Thymus (tissue), 11 donors: ENCODE results near the gene NCR2. TPM values are rescaled to one million over a fixed set of nuclear protein-coding genes. Genes with fewer than 3 reads are reported as not detected.

ENCODE experiments used
- DNase-seq, 9 donors: peaks; one replicate each; pipeline ENCODE4 v3.0.0-alpha.2; 2013; ENCODE audit warnings: low spot score in 9 of 9, low read depth in 6 of 9, missing footprints in 1 of 9
- H3K27ac ChIP-seq, 2 donors: one replicate each; pipeline ENCODE4 v1.5.1; 2013; ENCODE audit warnings: control low read depth in 1 of 2, low read depth in 1 of 2, low read length in 1 of 2, mild to moderate bottlenecking in 1 of 2, moderate library complexity in 1 of 2
- H3K27me3 ChIP-seq, 2 donors: one replicate each; pipeline ENCODE4 v1.5.1; 2013; ENCODE audit warnings: low read length in 1 of 2; ENCODE audit not compliant: control insufficient read depth in 2 of 2, insufficient read depth in 1 of 2
- H3K36me3 ChIP-seq, 2 donors: one replicate each; pipeline ENCODE4 v1.5.1; 2013; ENCODE audit warnings: low read length in 1 of 2, mild to moderate bottlenecking in 1 of 2, moderate library complexity in 1 of 2; ENCODE audit not compliant: control insufficient read depth in 2 of 2, insufficient read depth in 2 of 2
- H3K4me1 ChIP-seq, 2 donors: one replicate each; pipeline ENCODE4 v1.5.1; 2013; ENCODE audit warnings: low read length in 2 of 2; ENCODE audit not compliant: control insufficient read depth in 2 of 2, insufficient read depth in 2 of 2
- H3K4me3 ChIP-seq, 2 donors: one replicate each; pipeline ENCODE4 v1.5.1; 2013; ENCODE audit warnings: low read length in 2 of 2, control low read depth in 1 of 2, mild to moderate bottlenecking in 1 of 2
- H3K9me3 ChIP-seq, 2 donors: one replicate each; pipeline ENCODE4 v1.5.1; 2013; ENCODE audit warnings: low read length in 1 of 2, mild to moderate bottlenecking in 1 of 2; ENCODE audit not compliant: control insufficient read depth in 2 of 2, insufficient read depth in 1 of 2
- WGBS: extraction: QIAGEN DNeasy Blood & Tissue Kit; methylation state at CpG from one replicate; pipeline ENCODE4 v1.1.7; 2013; 5-methylcytosine and 5-hydroxymethylcytosine counted together
- polyA plus RNA-seq: library from polyadenylated mRNA; stranded (reverse); fragments of 200-250 nt; gene quantifications from one replicate; pipeline ENCODE4 v1.2.3, GENCODE V29; 2013
- total RNA-seq: library from RNA; stranded (reverse); fragments of 120-200 nt; gene quantifications from one replicate; pipeline ENCODE4 v1.2.4, GENCODE V29; 2013
- donor health status: healthy.

NCR2 gene
- total and polyA plus RNA-seq, 2 donors, result not detected

- H3K36me3 ChIP-seq, result no peaks in the 10 kb centered on the region
- 91% methylated on average over 4 of the region's 4 CpGs for WGBS
- H3K4me3 ChIP-seq, result no peak overlapping the region
- H3K27ac ChIP-seq, result no peak overlapping the region
- H3K27me3 ChIP-seq, result no peaks in the 10 kb centered on the region
- no peaks in the 10 kb centered on the region for H3K9me3 ChIP-seq
- no peak for DNase-seq
- peaks cover 0 to 2% of the 10 kb centered on the region in 2 donors for H3K4me1 ChIP-seq
These were observed 9.9 kb upstream of the NCR2 start for GRCh38 chr6:41325446-41326066.

DNA sequence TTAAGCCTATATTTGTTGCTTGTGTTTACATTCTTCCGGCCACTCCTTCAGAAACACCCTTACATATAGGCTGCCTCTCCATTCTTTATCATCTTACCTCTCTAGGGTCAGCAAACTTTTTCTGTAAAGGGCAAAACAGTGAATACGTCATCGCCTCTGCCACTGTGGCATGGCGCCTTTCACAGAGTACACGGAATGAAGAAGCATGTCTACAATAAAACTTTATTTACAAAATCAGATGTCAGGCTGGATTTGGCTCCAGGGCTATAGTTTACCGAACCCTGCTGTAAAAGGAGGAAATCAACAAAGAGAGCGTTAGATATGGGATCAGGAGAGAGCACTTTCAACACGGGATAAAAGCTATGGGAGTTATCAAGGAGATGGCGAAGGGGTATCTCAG is 9.3 kb upstream of the NCR2 start:
- WGBS, result 95% methylated on average over 9 of the region's 9 CpGs
- H3K27me3 ChIP-seq, result no peaks in the 10 kb centered on the region

GRCh38 chr6:41327177-41327576 is 8.2 kb upstream of the NCR2 start:
- Histone ChIP-seq H3K9me3 (no peaks in the 10 kb centered on the region), H3K4me1 (peaks cover 6 to 11% of the 10 kb centered on the region in 2 donors), H3K36me3 (no peaks in the 10 kb centered on the region), H3K27me3 (no peaks in the 10 kb centered on the region), H3K27ac (no peak overlapping the region), H3K4me3 (no peak overlapping the region)
- 98% methylated on average over 2 of the region's 2 CpGs for whole genome bisulfite sequencing
- DNase-seq, result no peak

More for the DNA sequence above, 9.3 kb upstream of the NCR2 start:
- no peak for DNase-seq
- no peaks in the 10 kb centered on the region for H3K9me3 ChIP-seq
- no peaks in the 10 kb centered on the region for H3K36me3 ChIP-seq
- no peak overlapping the region for H3K4me3 ChIP-seq
- no peak overlapping the region for H3K27ac ChIP-seq
- H3K4me1 ChIP-seq, result no peaks in the 10 kb centered on the region

- no peaks in the 10 kb centered on the region for H3K36me3 ChIP-seq
- H3K4me1 ChIP-seq, result peaks cover 48 to 55% of the 10 kb centered on the region in 2 donors
- H3K27ac ChIP-seq, result no peak overlapping the region
- 96% methylated on average over 11 of the region's 11 CpGs for WGBS
- no peaks in the 10 kb centered on the region for H3K9me3 ChIP-seq
- no peaks in the 10 kb centered on the region for H3K27me3 ChIP-seq
- no peak for DNase-seq
- H3K4me3 ChIP-seq, result no peak overlapping the region
These were observed 3.8 kb upstream of the NCR2 start for GRCh38 chr6:41331401-41332150.

GRCh38 chr6:41332241-41332640 is 3.2 kb upstream of the NCR2 start:
- Histone ChIP-seq H3K4me1 (peaks cover 51 to 59% of the 10 kb centered on the region in 2 donors), H3K27ac (no peak overlapping the region), H3K27me3 (no peaks in the 10 kb centered on the region), H3K36me3 (no peaks in the 10 kb centered on the region), H3K9me3 (no peaks in the 10 kb centered on the region), H3K4me3 (no peak overlapping the region)
- no peak for DNase-seq
- WGBS, result 58% methylated on average over 8 of the region's 8 CpGs

DNA sequence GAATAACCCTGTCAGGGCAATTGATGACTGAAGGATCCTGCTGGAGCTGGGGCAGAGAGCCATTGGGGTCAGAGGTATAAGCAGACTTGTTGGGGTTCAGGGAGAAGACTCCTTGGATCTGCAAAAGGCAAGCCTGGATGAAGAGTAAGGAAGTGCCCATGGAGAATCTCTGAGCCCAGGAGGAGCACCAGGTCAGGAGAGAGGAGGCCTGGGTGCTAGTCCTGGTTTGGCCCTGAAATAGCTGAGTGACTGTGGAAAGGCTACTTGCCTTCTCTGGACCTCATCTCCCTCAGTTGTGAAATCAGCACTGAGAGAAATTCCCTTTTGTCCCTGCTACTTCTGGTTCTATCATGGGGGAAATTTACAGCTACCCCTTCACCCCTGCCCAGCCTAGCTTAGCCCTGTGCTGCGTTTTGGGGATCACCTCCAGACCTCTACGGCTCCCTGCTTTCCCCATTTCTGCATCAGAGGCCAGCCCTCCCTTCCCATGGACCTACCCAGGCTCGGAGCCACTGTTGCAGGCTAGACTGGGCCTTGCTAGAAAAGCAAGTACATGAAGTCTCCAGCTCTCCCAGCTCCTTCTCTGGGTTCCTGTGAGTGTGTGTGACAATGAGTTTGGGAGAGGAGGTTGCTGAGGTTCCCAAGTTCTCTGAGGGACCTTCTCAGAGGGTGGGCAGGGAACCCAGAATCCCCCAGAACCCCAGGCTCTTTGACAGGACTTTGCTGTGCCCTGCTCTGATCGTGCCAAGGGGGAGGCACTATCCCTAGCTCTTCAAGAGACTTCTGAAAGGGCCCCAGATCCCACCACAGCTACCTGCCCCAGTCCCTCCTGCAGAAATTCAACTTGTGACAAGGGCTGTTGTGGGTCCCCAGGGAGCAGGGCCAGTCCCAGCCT is 2.3 kb upstream of the NCR2 start:
- Histone ChIP-seq H3K36me3 (no peaks in the 10 kb centered on the region), H3K4me3 (peak overlapping the region in 1 of 2 donors; percentile 29), H3K27ac (peak overlapping the region; percentile 92 to 96), H3K27me3 (no peaks in the 10 kb centered on the region), H3K4me1 (peaks cover 51 to 59% of the 10 kb centered on the region in 2 donors), H3K9me3 (no peaks in the 10 kb centered on the region)
- DNase-seq, result no peak
- WGBS, result 70% methylated on average over 4 of the region's 4 CpGs

GRCh38 chr6:41334482-41335040 is 847 bp upstream of the NCR2 start:
- H3K4me3 ChIP-seq, result peak overlapping the region; percentile 18 to 29
- peaks cover 51 to 59% of the 10 kb centered on the region in 2 donors for H3K4me1 ChIP-seq
- no peaks in the 10 kb centered on the region for H3K36me3 ChIP-seq
- H3K27me3 ChIP-seq, result no peaks in the 10 kb centered on the region
- peak overlapping the region; percentile 92 to 96 for H3K27ac ChIP-seq
- DNase-seq, result no peak
- no peaks in the 10 kb centered on the region for H3K9me3 ChIP-seq
- 46% methylated on average over 11 of the region's 11 CpGs for WGBS

DNA sequence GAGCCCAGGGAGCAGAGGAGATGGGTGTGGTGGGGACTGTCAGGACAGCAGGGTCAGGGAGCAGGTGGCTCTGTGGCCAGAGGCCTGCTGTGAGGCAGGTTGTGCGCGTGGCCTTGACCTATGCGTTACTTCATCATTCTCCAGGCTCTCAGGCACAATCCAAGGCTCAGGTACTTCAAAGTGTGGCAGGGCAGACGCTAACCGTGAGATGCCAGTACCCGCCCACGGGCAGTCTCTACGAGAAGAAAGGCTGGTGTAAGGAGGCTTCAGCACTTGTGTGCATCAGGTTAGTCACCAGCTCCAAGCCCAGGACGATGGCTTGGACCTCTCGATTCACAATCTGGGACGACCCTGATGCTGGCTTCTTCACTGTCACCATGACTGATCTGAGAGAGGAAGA is 535 bp downstream of the NCR2 start:
- Histone ChIP-seq H3K27me3 (no peaks in the 10 kb centered on the region), H3K4me1 (peaks cover 51 to 59% of the 10 kb centered on the region in 2 donors), H3K9me3 (no peaks in the 10 kb centered on the region), H3K36me3 (no peaks in the 10 kb centered on the region), H3K4me3 (no peak overlapping the region), H3K27ac (peak overlapping the region in 1 of 2 donors; percentile 44)
- DNase-seq, result peak in 1 of 9 donors; percentile 38
- WGBS, result 86% methylated on average over 11 of the region's 11 CpGs
